Trophoblast cell (in vitro differentiated cells and primary cell): ENCODE results near the gene LCP2.

Source experiments
- DNase-seq, 2 donors: peaks; one replicate each; pipeline ENCODE4 v3.0.0-alpha.2; 2016
- H2AFZ ChIP-seq: 2 replicates; pipeline ENCODE4 v1.6.1; 2013; ENCODE audit warnings: low read length, moderate library complexity, mild to moderate bottlenecking; ENCODE audit not compliant: insufficient read depth, poor library complexity
- H2AK5ac ChIP-seq: 2 replicates; pipeline ENCODE4 v1.6.1; 2013; ENCODE audit warnings: mild to moderate bottlenecking, low read length
- H2BK120ac ChIP-seq: 2 replicates; pipeline ENCODE4 v1.6.1; 2013; ENCODE audit warnings: low read length, mild to moderate bottlenecking, moderate library complexity; ENCODE audit not compliant: insufficient read depth, poor library complexity
- H2BK12ac ChIP-seq: 2 replicates; pipeline ENCODE4 v1.6.1; 2013; ENCODE audit warnings: mild to moderate bottlenecking, low read length, moderate library complexity
- H2BK5ac ChIP-seq: 2 replicates; pipeline ENCODE4 v1.6.1; 2013; ENCODE audit warnings: low read length, low read depth, moderate library complexity, mild to moderate bottlenecking; ENCODE audit not compliant: poor library complexity
- H3K14ac ChIP-seq: 2 replicates; pipeline ENCODE4 v1.6.1; 2013; ENCODE audit warnings: mild to moderate bottlenecking, low read length
- H3K18ac ChIP-seq: 2 replicates; pipeline ENCODE4 v1.6.1; 2013; ENCODE audit warnings: mild to moderate bottlenecking, low read length
- H3K23ac ChIP-seq: 2 replicates; pipeline ENCODE4 v1.6.1; 2013; ENCODE audit warnings: low read length
- H3K27ac ChIP-seq: 2 replicates; pipeline ENCODE4 v1.5.1; 2013; ENCODE audit warnings: low read depth, mild to moderate bottlenecking, inconsistent platforms, low read length, moderate library complexity
- H3K27me3 ChIP-seq: 2 replicates; pipeline ENCODE4 v1.6.1; 2013; ENCODE audit warnings: inconsistent platforms, mild to moderate bottlenecking, low read length, moderate library complexity; ENCODE audit not compliant: insufficient read depth
- H3K36me3 ChIP-seq, 2 experiments: 1 replicate in 1 of 2; 2 replicates in 1 of 2; pipeline ENCODE4 v1.6.1; 2013; ENCODE audit warnings: low read length in 2 of 2, mild to moderate bottlenecking in 2 of 2, moderate library complexity in 1 of 2; ENCODE audit not compliant: insufficient read depth in 2 of 2, control insufficient read depth in 1 of 2
- H3K4ac ChIP-seq: 2 replicates; pipeline ENCODE4 v1.6.1; 2013; ENCODE audit warnings: low read depth, mild to moderate bottlenecking, low read length, moderate library complexity
- H3K4me1 ChIP-seq, 2 experiments: 1 replicate in 1 of 2; 2 replicates in 1 of 2; pipeline ENCODE4 v1.6.1; 2013; ENCODE audit warnings: low read length in 2 of 2, mild to moderate bottlenecking in 2 of 2, moderate library complexity in 1 of 2; ENCODE audit not compliant: insufficient read depth in 2 of 2, control insufficient read depth in 1 of 2
- H3K4me2 ChIP-seq: 2 replicates; pipeline ENCODE4 v1.6.1; 2013; ENCODE audit warnings: inconsistent platforms, mild to moderate bottlenecking, low read length, moderate library complexity
- H3K4me3 ChIP-seq: 2 replicates; pipeline ENCODE4 v1.5.1; 2013; ENCODE audit warnings: mild to moderate bottlenecking, low read depth, low read length, inconsistent platforms
- H3K79me1 ChIP-seq: one replicate; pipeline ENCODE4 v1.6.1; 2013; ENCODE audit warnings: low read length
- H3K79me2 ChIP-seq: 2 replicates; pipeline ENCODE4 v1.6.1; 2013; ENCODE audit warnings: low read length, mild to moderate bottlenecking; ENCODE audit not compliant: control insufficient read depth, insufficient read depth, poor library complexity
- H3K9ac ChIP-seq: 2 replicates; pipeline ENCODE4 v1.6.1; 2013; ENCODE audit warnings: mild to moderate bottlenecking, low read length
- H3K9me3 ChIP-seq: 2 replicates; pipeline ENCODE4 v1.6.1; 2013; ENCODE audit warnings: low read depth, mild to moderate bottlenecking, control low read depth, inconsistent platforms, low read length; ENCODE audit not compliant: insufficient read depth
- H4K12ac ChIP-seq: 2 replicates; pipeline ENCODE4 v1.6.1; 2013; ENCODE audit warnings: low read depth, mild to moderate bottlenecking, low read length, moderate library complexity
- H4K8ac ChIP-seq: 2 replicates; pipeline ENCODE4 v1.6.1; 2013; ENCODE audit warnings: low read depth, mild to moderate bottlenecking, low read length, moderate library complexity
- H4K91ac ChIP-seq: one replicate; pipeline ENCODE4 v1.6.1; 2013; ENCODE audit warnings: low read depth, mild to moderate bottlenecking, low read length, moderate library complexity
- WGBS: extraction: QIAGEN DNeasy Blood & Tissue Kit; methylation state at CpG from one replicate; pipeline ENCODE4 v1.1.7; 2013; ENCODE audit warnings: missing lambda C conversion rate; ENCODE audit not compliant: insufficient read length, insufficient coverage; ENCODE audit errors: extremely low coverage; 5-methylcytosine and 5-hydroxymethylcytosine counted together

Gene LCP2

DNA sequence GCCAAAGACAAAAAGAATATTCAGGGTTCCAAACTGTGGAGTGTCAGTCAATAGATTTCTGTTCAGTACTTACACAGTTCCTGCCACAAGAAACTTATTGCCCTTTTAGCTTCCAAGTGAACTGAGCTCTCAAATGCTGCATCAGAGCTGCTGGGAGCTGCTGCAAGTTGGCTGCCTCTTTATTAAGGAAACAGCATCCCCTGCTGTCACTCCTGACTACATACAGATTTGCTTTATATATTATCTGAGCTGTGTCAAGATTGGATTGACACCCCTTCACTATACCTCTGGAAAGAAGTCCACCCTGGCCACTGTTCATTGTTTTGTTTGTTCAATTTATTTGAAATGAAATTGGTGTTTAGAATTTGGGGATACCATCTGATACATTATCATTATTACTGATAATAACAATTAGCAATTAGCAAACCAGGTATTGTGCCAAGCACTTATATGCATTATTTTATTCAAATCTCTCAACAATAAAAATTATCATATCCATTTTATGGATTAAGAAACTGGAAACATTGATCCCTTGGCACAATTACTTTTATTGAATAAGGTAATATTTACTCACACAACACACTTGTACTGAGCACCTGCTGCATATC, 81.2 kb downstream of the LCP2 start:
- Histone ChIP-seq H2BK12ac (no peak overlapping the region), H3K4me2 (no peak overlapping the region), H2AFZ (no peak overlapping the region), H3K4ac (no peak overlapping the region), H3K18ac (no peak overlapping the region), H4K8ac (no peak overlapping the region), H2AK5ac (no peak overlapping the region), H3K14ac (no peak overlapping the region), H3K23ac (no peak overlapping the region), H3K27me3 (no peaks in the 10 kb centered on the region), H3K4me1 (peaks cover 2 to 8% of the 10 kb centered on the region in 2 experiments), H3K27ac (no peak overlapping the region), H2BK120ac (no peak overlapping the region), H4K12ac (no peak overlapping the region), H2BK5ac (no peak overlapping the region), H3K9me3 (no peaks in the 10 kb centered on the region), H3K79me2 (no peaks in the 10 kb centered on the region), H3K36me3 (no peaks in the 10 kb centered on the region), H4K91ac (no peak overlapping the region), H3K4me3 (no peak overlapping the region), H3K79me1 (no peaks in the 10 kb centered on the region), H3K9ac (no peak overlapping the region)
- peak in 1 of 2 donors; percentile 41 for DNase-seq

GRCh38 chr5:170211575-170212334, 85.8 kb downstream of the LCP2 start:
- DNase-seq = peak; percentile 19 to 76
- Histone ChIP-seq H2AFZ (no peak overlapping the region), H2BK12ac (no peak overlapping the region), H3K4me3 (no peak overlapping the region), H4K8ac (no peak overlapping the region), H3K9me3 (no peaks in the 10 kb centered on the region), H3K4me2 (no peak overlapping the region), H3K18ac (no peak overlapping the region), H2AK5ac (no peak overlapping the region), H3K27ac (no peak overlapping the region), H3K4ac (no peak overlapping the region), H4K91ac (no peak overlapping the region), H3K79me2 (no peaks in the 10 kb centered on the region), H3K27me3 (no peaks in the 10 kb centered on the region), H2BK120ac (no peak overlapping the region), H3K9ac (no peak overlapping the region), H2BK5ac (no peak overlapping the region), H4K12ac (no peak overlapping the region), H3K23ac (no peak overlapping the region), H3K14ac (no peak overlapping the region), H3K36me3 (no peaks in the 10 kb centered on the region), H3K79me1 (no peaks in the 10 kb centered on the region), H3K4me1 (peaks cover 0 to 3% of the 10 kb centered on the region in 2 experiments)
- WGBS = no CpG with 5 or more reads among the region's 1 CpG

DNA sequence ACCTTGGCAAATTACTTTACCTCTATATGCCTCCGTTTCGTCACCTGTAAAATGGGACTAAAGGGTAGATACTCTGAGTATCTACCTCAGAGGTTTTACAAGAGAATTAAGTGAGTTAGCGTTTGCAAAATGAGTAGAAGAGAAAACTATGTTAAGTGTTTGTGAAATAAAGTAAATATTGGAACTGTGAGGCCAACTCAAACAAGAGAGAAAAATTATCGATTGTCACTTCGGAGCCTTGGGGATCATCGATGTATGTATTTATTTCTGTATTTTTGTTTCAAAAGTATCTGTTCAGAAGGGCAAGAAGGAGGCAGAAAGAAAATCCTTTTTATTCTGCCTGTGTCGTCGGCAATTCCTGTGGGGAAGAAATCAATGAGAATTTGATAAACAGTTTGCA, 90.6 kb downstream of the LCP2 start:
- DNase-seq = no peak
- H3K27ac ChIP-seq = no peak overlapping the region
- no peak overlapping the region for H2BK5ac ChIP-seq
- no peaks in the 10 kb centered on the region for H3K9me3 ChIP-seq
- H2AFZ ChIP-seq = no peak overlapping the region
- no peak overlapping the region for H3K18ac ChIP-seq
- H3K4me3 ChIP-seq = no peak overlapping the region
- H4K91ac ChIP-seq = no peak overlapping the region
- H3K79me1 ChIP-seq = no peaks in the 10 kb centered on the region
- no peak overlapping the region for H3K23ac ChIP-seq
- peaks cover 0 to 2% of the 10 kb centered on the region in 2 experiments for H3K4me1 ChIP-seq
- H2BK12ac ChIP-seq = no peak overlapping the region
- no peaks in the 10 kb centered on the region for H3K27me3 ChIP-seq
- H4K12ac ChIP-seq = no peak overlapping the region
- no peak overlapping the region for H3K4ac ChIP-seq
- no peak overlapping the region for H4K8ac ChIP-seq
- no peaks in the 10 kb centered on the region for H3K79me2 ChIP-seq
- H3K9ac ChIP-seq = no peak overlapping the region
- no peaks in the 10 kb centered on the region for H3K36me3 ChIP-seq
- no peak overlapping the region for H3K4me2 ChIP-seq
- no peak overlapping the region for H2AK5ac ChIP-seq
- no peak overlapping the region for H2BK120ac ChIP-seq
- WGBS = no CpG with 5 or more reads among the region's 8 CpGs
- no peak overlapping the region for H3K14ac ChIP-seq

DNA sequence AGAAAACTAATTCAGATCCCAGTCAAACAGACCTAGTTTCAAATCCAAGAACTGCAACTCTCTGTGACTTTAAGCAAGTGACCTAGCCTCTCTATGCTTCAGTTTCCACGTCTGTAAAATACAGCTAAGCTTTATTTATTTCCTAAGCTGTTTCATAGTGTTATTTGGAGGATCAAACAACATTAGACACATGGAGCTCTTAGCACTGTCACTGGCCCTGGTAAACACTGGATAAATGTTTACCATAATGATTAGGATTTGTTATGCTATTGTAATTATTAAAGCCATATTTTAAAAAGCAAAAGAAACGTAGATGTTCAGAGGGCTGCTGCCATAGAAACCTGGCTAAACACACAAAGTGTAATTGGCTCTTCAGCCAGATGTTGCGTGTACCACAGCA, 91.4 kb downstream of the LCP2 start:
- H2BK12ac ChIP-seq = no peak overlapping the region
- no peak overlapping the region for H3K18ac ChIP-seq
- DNase-seq = no peak
- no peak overlapping the region for H3K4me2 ChIP-seq
- no peaks in the 10 kb centered on the region for H3K36me3 ChIP-seq
- no peak overlapping the region for H2AK5ac ChIP-seq
- WGBS = no CpG with 5 or more reads among the region's 3 CpGs
- H3K27me3 ChIP-seq = no peaks in the 10 kb centered on the region
- no peak overlapping the region for H4K12ac ChIP-seq
- H3K79me2 ChIP-seq = no peaks in the 10 kb centered on the region
- no peaks in the 10 kb centered on the region for H3K9me3 ChIP-seq
- no peaks in the 10 kb centered on the region for H3K79me1 ChIP-seq
- no peak overlapping the region for H4K8ac ChIP-seq
- H3K9ac ChIP-seq = no peak overlapping the region
- no peak overlapping the region for H2BK5ac ChIP-seq
- no peak overlapping the region for H2AFZ ChIP-seq
- no peak overlapping the region for H4K91ac ChIP-seq
- no peak overlapping the region for H3K14ac ChIP-seq
- H3K4ac ChIP-seq = no peak overlapping the region
- no peak overlapping the region for H3K27ac ChIP-seq
- H3K23ac ChIP-seq = no peak overlapping the region
- H3K4me1 ChIP-seq = no peaks in the 10 kb centered on the region
- no peak overlapping the region for H2BK120ac ChIP-seq
- no peak overlapping the region for H3K4me3 ChIP-seq
